Suprapubic skin (tissue), 3 donors: Measurements from ENCODE around the gene GAK.

Experiments used
- POLR2AphosphoS5 ChIP-seq, 3 donors: sonication (generic); formaldehyde crosslinking; IDR thresholded peaks; one replicate each; pipeline ENCODE4 v1.6.1; 2017; ENCODE audit warnings: antibody characterized with exemption in 3 of 3
- TF ChIP-seq, protein P1 (sequence below), 2 donors: fragments of 200-600 bp in 1 of 2; fragments of 450-650 bp in 1 of 2; sonication (generic) in 1 of 2; IDR thresholded peaks; one replicate each; pipeline ENCODE4 v1.5.1; 2016 to 2019; ENCODE audit warnings: antibody characterized with exemption in 2 of 2, mild to moderate bottlenecking in 1 of 2, moderate library complexity in 1 of 2

DNA sequence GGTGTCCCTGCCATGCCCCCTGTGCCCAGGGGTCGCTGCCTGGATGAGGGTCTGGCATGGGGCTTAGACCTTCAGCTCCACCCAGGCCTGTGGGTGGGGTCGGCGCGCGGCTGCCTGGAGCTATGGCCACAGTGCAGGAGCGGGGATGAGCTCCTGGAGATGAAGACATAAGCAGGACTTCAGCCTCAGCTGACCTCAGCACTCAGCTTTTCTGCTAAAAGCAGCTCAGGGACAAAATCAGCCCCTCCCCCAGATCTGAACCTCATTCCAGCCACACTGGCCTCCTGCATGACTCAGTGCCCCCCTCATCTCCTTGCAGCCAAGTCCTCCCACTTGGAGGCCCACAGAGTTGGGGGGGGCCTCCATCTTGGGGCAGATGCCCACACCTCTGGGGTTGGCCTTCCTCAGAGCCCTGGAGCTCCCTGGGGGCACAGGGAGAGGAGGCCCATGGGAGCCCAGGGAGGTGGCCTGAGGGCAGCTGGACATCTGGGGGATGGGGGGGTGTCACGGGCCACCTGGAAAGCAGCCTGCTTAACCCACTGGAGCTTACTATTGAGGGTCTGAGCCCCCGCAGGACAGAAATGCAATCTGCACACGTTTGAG lies 86.8 kb downstream of the GAK start:
- TF ChIP-seq, protein P1, sequence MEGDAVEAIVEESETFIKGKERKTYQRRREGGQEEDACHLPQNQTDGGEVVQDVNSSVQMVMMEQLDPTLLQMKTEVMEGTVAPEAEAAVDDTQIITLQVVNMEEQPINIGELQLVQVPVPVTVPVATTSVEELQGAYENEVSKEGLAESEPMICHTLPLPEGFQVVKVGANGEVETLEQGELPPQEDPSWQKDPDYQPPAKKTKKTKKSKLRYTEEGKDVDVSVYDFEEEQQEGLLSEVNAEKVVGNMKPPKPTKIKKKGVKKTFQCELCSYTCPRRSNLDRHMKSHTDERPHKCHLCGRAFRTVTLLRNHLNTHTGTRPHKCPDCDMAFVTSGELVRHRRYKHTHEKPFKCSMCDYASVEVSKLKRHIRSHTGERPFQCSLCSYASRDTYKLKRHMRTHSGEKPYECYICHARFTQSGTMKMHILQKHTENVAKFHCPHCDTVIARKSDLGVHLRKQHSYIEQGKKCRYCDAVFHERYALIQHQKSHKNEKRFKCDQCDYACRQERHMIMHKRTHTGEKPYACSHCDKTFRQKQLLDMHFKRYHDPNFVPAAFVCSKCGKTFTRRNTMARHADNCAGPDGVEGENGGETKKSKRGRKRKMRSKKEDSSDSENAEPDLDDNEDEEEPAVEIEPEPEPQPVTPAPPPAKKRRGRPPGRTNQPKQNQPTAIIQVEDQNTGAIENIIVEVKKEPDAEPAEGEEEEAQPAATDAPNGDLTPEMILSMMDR (IDR thresholded peaks at IDR 0.05): no peak
- TF ChIP-seq POLR2AphosphoS5 (IDR thresholded peaks at IDR 0.05): no peak
